ENCODE data around the gene NDUFAB1. TPM values are rescaled to one million over a fixed set of nuclear protein-coding genes. Genes with fewer than 3 reads are reported as not detected.

NDUFAB1 gene
- total RNA-seq, 1 experiment from 2014 or later = 184 TPM

DNA sequence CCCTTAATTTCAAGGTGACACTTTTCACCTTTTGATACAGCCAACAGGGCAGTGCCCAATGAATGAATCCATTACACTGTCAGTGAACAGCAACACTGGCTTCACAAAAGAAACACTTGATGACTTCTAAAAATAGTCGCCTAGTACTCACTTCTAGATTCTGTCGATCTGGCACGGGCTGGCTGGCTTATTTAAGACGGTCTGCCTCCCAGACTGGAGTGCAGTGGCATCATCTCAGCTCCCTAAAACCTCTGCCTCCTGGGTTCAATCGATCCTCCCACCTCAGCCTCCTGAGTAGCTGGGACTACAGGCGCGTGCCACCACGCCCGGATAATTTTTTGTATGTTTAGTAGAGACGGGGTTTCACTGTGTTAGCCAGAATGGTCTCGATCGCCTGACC, 1.9 kb downstream of the NDUFAB1 start:
- H3K9me3 ChIP-seq (ENCODE audit: low read depth, low read length, poor library complexity, severe bottlenecking) = no peaks in the 10 kb centered on the region
- POLR2A ChIA-PET (ENCODE audit: low non-redundant PET) = no interaction called here
- CTCF ChIA-PET = no interaction called here
- TF ChIP-seq EZH2 (IDR thresholded peaks at IDR 0.05; ENCODE audit: borderline replicate concordance, low read depth, low read length, poor library complexity, severe bottlenecking) = no peak
- TF ChIP-seq, protein P1, sequence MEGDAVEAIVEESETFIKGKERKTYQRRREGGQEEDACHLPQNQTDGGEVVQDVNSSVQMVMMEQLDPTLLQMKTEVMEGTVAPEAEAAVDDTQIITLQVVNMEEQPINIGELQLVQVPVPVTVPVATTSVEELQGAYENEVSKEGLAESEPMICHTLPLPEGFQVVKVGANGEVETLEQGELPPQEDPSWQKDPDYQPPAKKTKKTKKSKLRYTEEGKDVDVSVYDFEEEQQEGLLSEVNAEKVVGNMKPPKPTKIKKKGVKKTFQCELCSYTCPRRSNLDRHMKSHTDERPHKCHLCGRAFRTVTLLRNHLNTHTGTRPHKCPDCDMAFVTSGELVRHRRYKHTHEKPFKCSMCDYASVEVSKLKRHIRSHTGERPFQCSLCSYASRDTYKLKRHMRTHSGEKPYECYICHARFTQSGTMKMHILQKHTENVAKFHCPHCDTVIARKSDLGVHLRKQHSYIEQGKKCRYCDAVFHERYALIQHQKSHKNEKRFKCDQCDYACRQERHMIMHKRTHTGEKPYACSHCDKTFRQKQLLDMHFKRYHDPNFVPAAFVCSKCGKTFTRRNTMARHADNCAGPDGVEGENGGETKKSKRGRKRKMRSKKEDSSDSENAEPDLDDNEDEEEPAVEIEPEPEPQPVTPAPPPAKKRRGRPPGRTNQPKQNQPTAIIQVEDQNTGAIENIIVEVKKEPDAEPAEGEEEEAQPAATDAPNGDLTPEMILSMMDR (conservative IDR thresholded peaks at IDR 0.05; ENCODE audit: low read depth, low read length) = no peak
- no TSS peak for BruUV-seq (replicated peaks)
- intact Hi-C loops (cut with micrococcal nuclease; ENCODE audit: unreplicated experiment) = no loop called here
- peaks cover 8% of the 10 kb centered on the region for H3K4me1 ChIP-seq (ENCODE audit: insufficient read depth, low read length, poor library complexity, severe bottlenecking)
- DNase-seq (ENCODE audit: low spot score) = no peak
- H3K36me3 ChIP-seq (ENCODE audit: insufficient read depth, low read length, poor library complexity, severe bottlenecking) = peaks cover 41% of the 10 kb centered on the region
- no peak overlapping the region for H3K4me3 ChIP-seq (ENCODE audit: low read depth, low read length, poor library complexity, severe bottlenecking)
- H3K27ac ChIP-seq (ENCODE audit: low read depth, low read length, poor library complexity, severe bottlenecking) = no peak overlapping the region
- H3K27me3 ChIP-seq (replicated peaks; ENCODE audit: insufficient read depth, low read depth, low read length, poor library complexity) = no peaks in the 10 kb centered on the region

- Histone ChIP-seq H3K4me3 (ENCODE audit: low read depth, low read length, poor library complexity, severe bottlenecking) (no peak overlapping the region), H3K9me3 (ENCODE audit: low read depth, low read length, poor library complexity, severe bottlenecking) (no peaks in the 10 kb centered on the region), H3K27me3 (replicated peaks; ENCODE audit: insufficient read depth, low read depth, low read length, poor library complexity) (no peaks in the 10 kb centered on the region), H3K36me3 (ENCODE audit: insufficient read depth, low read length, poor library complexity, severe bottlenecking) (peaks cover 74% of the 10 kb centered on the region), H3K27ac (ENCODE audit: low read depth, low read length, poor library complexity, severe bottlenecking) (no peak overlapping the region), H3K4me1 (ENCODE audit: insufficient read depth, low read length, poor library complexity, severe bottlenecking) (no peaks in the 10 kb centered on the region)
- intact Hi-C loops (cut with micrococcal nuclease; ENCODE audit: unreplicated experiment) = no loop called here
- TF ChIP-seq, protein P1 (conservative IDR thresholded peaks at IDR 0.05; ENCODE audit: low read depth, low read length) = no peak
- no peak for TF ChIP-seq EZH2 (IDR thresholded peaks at IDR 0.05; ENCODE audit: borderline replicate concordance, low read depth, low read length, poor library complexity, severe bottlenecking)
- no peak for DNase-seq (ENCODE audit: low spot score)
- ChIA-PET CTCF (no interaction called here), POLR2A (ENCODE audit: low non-redundant PET) (no interaction called here)
- no TSS peak for BruUV-seq (replicated peaks)
These were observed 5.9 kb downstream of the NDUFAB1 start for GRCh38 chr16:23590181-23590580.

DNA sequence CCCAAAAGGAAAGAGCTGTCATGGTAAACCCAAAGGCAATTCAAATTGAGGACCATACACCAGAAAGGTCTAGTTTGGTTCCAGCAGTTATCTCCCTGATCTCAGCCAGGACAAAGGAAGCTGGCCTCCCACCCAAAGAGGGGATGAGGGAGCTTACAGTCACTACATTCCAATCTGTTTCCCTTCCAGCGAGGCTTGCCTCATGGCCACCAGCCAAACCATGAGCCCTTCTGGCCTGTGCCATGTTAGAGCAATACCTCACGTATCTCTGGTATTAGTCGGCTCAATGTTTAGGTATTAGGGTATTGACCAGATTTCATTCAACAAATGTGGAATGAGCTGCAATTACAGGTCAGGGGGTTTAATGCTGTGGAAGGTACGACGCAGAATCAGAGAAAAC, 8.4 kb downstream of the NDUFAB1 start:
- H3K36me3 ChIP-seq (ENCODE audit: insufficient read depth, low read length, poor library complexity, severe bottlenecking) = peaks cover 76% of the 10 kb centered on the region
- H3K27ac ChIP-seq (ENCODE audit: low read depth, low read length, poor library complexity, severe bottlenecking) = peak overlapping the region; percentile 23
- intact Hi-C loops (cut with micrococcal nuclease; ENCODE audit: unreplicated experiment) = no loop called here
- DNase-seq (ENCODE audit: low spot score) = no peak
- TF ChIP-seq, protein P1 (conservative IDR thresholded peaks at IDR 0.05; ENCODE audit: low read depth, low read length) = no peak
- TF ChIP-seq EZH2 (IDR thresholded peaks at IDR 0.05; ENCODE audit: borderline replicate concordance, low read depth, low read length, poor library complexity, severe bottlenecking) = no peak
- ChIA-PET CTCF (interaction anchor here (0.5 kb wide), 1 partner anchor 25 kb away, joined by 3 read pairs; no protein-coding TSS in a partner anchor), POLR2A (ENCODE audit: low non-redundant PET) (no interaction called here)
- H3K9me3 ChIP-seq (ENCODE audit: low read depth, low read length, poor library complexity, severe bottlenecking) = no peaks in the 10 kb centered on the region
- H3K4me3 ChIP-seq (ENCODE audit: low read depth, low read length, poor library complexity, severe bottlenecking) = no peak overlapping the region
- H3K27me3 ChIP-seq (replicated peaks; ENCODE audit: insufficient read depth, low read depth, low read length, poor library complexity) = no peaks in the 10 kb centered on the region
- no peaks in the 10 kb centered on the region for H3K4me1 ChIP-seq (ENCODE audit: insufficient read depth, low read length, poor library complexity, severe bottlenecking)
- no TSS peak for BruUV-seq (replicated peaks)
